ENCODE data around the gene LPCAT2.
A peak's percentile ranks its signal among the peaks of the same experiment; 100 is the strongest.

The LPCAT2 gene

DNA sequence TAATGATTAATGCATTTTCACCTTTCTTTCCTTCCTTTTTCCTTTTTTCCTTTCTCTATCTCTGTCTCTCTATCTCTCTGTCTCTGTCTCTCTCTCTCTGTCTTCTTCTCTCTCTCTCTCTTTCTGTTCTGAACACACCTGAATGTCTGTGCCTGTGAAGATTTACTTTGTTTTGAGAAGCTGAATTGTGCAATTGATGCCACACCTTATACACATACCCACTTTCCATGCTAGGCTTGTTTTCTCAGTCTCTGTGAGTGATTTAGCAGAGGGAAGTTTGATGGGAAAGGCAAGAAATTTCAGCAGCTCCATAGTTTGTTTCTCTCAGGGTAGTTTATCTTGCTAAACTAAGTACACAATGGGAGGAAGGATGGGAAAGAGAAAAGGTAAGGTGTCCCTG is 48.3 kb downstream of the LPCAT2 start:
- DNase-seq: no peak

DNA sequence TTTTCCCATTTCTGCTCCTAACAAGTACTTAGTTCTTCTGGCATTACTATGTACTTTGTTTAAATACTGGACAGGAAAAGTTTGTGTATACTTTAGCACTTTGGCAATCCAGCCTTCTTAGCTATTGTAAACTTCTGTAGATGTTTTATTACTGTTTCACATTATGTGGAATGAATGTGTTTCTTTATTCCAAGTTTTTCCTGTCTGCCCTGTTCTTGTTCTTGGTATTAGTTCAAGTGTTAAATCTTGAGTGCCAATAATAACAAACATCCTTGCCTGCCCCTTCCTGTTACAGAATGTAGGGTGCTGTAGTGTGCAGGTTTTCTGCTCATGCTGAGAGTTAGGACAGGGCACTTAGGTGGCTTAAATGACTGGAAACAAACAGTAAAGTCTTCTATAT is 50.4 kb downstream of the LPCAT2 start:
- no peak for DNase-seq

DNA sequence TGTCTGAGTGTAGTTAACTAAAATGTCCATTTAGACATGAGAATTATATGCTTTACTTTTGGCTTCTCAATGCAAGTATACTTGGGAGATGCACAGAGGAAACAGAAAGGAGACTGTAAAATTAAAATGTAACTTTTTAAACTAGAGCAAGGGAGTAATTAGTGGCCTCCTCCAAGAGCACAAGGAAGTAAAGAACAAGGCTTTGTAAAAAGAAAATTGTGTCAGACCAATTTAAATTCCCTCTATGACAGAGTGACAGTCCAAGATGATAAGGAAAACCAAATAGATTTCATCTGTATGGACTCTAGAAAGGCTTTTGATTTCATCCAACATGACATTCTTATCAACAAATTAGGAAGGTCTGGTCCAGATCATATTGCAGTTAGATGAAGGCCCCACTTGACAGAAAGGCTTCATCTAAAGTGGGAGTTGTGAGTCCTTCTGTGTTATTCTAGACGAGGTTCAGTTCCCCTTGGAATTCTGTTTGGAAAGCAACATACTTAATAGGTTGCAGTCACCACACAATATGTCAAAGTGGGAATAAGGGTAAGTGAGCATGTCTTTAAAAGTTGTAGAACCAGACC is 51.2 kb downstream of the LPCAT2 start:
- no peak for DNase-seq

DNA sequence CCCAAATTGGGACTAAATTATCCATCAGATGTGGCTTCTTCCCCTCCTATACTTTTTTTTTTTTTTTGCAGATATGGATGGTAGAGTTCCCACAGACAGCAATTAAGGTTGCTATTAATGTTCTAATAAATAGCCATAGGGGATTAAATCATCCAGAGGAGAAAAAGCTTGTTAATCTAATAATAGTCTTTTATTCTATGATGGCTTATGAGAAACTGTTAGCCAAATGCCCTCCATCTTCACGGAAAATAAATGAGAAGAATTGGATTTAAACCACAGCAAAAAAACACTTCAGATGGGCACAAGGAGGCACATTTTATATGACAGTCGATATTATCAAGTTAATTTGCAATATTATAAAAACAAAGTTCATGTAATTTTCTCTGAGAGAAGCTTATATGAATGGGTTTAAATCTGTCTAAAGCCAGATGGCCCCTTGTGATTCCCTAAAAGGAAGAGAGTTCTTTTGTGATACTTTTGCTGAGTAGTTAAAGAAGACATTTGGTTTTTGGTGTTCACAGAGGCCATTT is 52.5 kb downstream of the LPCAT2 start:
- no peak for DNase-seq

- DNase-seq: no peak
Measured at GRCh38 chr16:55562936-55563335, 54.1 kb downstream of the LPCAT2 start.

- no peak for DNase-seq
Measured at GRCh38 chr16:55563797-55564196, 54.9 kb downstream of the LPCAT2 start.

GRCh38 chr16:55565086-55565485 is 56.2 kb downstream of the LPCAT2 start:
- no peak for DNase-seq

- peak; percentile 38 for DNase-seq
Measured at GRCh38 chr16:55566432-55567175, 57.7 kb downstream of the LPCAT2 start, which contains the start of gene CAPNS2. Gene CAPNS2 (plus strand): TSS chr16:55566684. CDS start chr16:55566757, 73 bp downstream.

- DNase-seq: peak; percentile 70
Measured at GRCh38 chr16:55567382-55567781, 58.5 kb downstream of the LPCAT2 start.

DNA sequence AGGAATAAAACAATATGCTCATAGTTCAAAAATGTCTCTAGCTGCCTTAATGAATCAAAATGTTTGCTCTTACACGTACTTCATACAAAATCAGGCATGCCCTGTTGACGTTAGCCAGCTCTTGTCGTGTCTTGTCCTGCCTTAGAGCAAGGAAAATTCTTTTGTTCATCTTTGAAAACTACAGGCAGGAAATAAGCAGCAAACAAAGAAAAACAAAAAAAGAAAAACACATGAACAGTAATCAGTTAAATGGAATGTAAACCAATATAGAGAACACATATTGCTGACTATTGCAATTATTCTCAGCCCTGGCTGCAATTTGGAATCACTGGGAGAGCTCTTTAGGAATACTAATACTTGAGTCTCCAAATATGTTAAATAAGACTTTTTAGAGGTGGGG is 59.3 kb downstream of the LPCAT2 start:
- no peak for DNase-seq

GRCh38 chr16:55569025-55569424 is 60.2 kb downstream of the LPCAT2 start:
- peak; percentile 83 for DNase-seq

DNA sequence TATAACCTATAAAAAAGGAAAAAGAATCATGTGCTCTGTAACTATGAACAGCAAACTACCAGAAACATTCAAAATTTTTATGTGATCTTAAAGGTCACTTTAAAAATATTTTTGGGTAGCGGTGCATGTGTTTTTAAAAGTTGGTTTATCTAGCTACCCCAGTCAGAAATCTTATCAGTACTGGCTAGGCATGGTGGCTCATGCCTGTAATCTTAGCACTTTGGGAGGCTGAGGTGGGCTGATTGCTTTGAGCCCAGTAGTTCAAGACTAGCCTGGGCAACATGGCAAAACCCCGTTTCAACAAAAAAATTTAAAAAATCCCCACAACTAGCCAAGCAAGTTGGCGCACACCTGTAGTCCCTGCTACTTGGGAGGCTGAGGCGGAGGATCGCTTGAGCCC is 61.3 kb downstream of the LPCAT2 start:
- DNase-seq: no peak

DNA sequence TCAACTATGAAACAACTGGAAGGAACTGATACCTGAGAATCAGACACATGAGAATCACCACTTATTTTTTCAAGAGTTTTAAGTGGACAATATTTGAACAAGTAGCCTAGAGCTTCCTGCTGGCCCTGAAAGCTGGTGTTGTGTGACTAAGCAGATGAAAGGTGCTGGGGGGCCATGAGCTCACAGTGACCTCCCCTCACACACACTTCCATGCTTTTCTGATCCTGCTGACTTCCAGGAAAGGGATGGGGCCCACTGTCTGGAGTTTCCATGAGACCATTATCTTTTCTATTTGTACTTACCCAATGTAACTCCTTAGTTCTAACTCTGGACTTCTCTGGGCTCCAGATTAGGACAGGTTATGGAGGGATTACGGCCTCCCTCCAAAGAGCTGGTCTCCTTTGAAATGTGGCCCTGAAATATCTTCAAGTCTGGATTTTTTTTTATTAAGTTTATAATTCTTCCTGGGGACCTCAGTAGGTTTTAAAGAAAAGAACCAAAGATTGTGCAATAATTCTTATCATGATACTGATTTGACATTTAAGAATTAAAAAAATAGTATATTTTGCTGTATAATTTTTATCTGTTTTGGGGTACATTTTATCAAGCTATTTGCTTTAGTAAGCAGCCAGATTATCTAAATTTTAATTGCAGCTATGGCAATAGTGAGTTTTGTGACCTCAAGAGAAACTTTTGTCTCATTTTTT is 62.5 kb downstream of the LPCAT2 start:
- DNase-seq: no peak

DNA sequence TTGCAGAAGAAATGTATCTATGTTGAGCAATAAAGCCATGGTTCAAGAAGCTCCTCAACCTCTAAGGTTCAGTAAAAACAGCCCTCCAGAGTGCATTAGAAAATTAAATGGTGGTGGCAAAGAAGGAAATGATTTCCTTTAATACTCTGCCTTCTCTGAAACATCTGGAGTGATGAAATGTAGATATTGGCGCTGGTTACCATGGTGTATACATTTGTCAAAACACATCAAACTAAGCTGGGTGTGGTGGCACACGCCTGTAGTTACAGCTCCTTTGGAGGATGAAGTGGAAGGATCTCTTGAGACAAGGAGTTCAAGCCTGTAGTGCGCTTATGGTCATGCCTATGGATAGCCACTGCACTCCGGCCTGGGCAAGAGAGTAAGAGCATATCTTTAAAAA is 63.6 kb downstream of the LPCAT2 start:
- peak; percentile 44 for DNase-seq

- DNase-seq: peak; percentile 53
Measured at GRCh38 chr16:55574811-55575210, 65.9 kb downstream of the LPCAT2 start.

GRCh38 chr16:55575496-55575895 is 66.6 kb downstream of the LPCAT2 start:
- DNase-seq: no peak

GRCh38 chr16:55576384-55576783 is 67.5 kb downstream of the LPCAT2 start:
- no peak for DNase-seq

DNA sequence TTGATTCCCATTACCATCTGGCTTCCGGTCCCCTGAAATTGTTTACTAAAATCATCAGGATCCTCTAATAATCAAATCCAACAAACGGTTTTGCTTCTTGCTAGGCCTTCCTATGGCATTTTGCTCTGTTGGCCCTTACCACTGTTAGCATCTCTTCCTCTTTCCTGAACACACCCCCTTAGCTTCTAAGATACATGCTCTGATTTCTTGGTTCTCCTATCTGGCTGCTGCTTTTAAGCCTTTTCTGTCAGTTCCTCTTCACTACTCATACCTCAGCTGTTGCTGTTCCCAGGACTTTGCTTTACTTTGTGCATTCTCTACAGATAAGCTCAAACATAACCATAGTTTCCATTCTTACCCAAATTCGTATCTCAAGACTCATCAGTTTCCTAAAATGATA is 69.0 kb downstream of the LPCAT2 start:
- DNase-seq: peak; percentile 90

GRCh38 chr16:55585631-55586030 is 76.8 kb downstream of the LPCAT2 start:
- no peak for DNase-seq

DNA sequence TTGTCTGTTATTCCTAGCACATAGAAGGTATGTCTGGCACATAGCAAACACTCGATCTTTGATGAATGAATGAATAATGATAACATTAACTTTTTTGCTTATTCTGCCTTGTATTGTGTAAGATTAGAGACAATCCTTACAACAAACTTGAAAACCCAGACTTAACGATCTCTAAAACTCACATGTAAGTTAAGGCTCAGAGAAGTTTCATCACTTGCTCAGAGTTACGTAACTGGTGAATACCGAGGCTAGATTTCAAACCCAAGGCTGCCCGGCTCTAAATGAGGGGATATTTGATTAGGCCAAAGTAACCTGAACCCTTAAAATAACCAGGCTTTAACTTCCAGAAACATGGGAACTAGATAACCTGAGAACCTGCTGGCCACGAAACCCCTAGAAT is 79.9 kb downstream of the LPCAT2 start:
- DNase-seq: peak; percentile 55

DNA sequence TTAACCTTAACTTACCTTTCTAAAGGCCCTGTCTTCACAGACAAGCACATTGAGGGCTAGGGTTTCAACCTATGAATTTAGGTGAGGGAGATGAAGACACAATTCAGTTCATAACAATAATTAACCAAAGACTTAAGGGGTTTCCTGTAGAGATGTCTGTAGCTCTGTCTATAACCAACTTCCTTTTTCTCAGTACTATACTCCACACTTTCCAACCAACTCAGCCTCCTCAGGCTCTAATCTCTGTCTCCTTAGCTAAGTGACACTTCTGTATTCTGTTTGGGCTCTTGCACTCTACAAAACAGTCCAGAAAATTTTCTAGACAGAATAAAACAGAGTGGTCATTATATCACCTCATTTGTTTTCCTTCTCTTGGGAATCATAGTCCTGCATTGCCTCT is 83.4 kb downstream of the LPCAT2 start:
- DNase-seq: peak; percentile 87

GRCh38 chr16:55597928-55598327 is 89.1 kb downstream of the LPCAT2 start:
- no peak for DNase-seq

GRCh38 chr16:55605754-55606336 is 97.0 kb downstream of the LPCAT2 start:
- DNase-seq: no peak

Data from MV-4-11 (cell line).